Panc1 (cell line): ENCODE data around the gene SLAIN2. TPM values are rescaled to one million over a fixed set of nuclear protein-coding genes. Genes with fewer than 3 reads are reported as not detected.

Experiments
- ATAC-seq: fragments of 200-7000 bp; cut with Tn5 transposase; 2 replicates; pipeline ENCODE4 v1.9.1; 2020; ENCODE audit warnings: mild to moderate bottlenecking, moderate library complexity
- BruUV-seq: library from RNA; stranded (reverse); fragments of 400-500 nt; replicated peaks from 2 replicates; lab custom pipeline; 2021; lab: Mats Ljungman, UMichigan
- CTCF ChIA-PET: fragments of 300-600 bp; sonication (Branson Sonifier 250); formaldehyde crosslinking; loops from one replicate; lab custom pipeline; 2022; ENCODE audit warnings: antibody characterized with exemption; lab: Charles Lee
- POLR2A ChIA-PET: fragments of 300-600 bp; sonication (Branson Sonifier 250); formaldehyde crosslinking; loops from one replicate; lab custom pipeline; 2022; ENCODE audit warnings: antibody characterized with exemption; lab: Charles Lee
- DNase-seq: peaks from one replicate; pipeline ENCODE4 v3.0.0-alpha.2; 2010; ENCODE audit warnings: low read depth, low spot score
- H3K27ac ChIP-seq: 2 replicates; pipeline ENCODE4 v1.5.1; 2011; ENCODE audit warnings: mild to moderate bottlenecking, low read length, inconsistent platforms
- H3K27me3 ChIP-seq: fragments of 200-500 bp; sonication (Bioruptor generic); 2 replicates; pipeline ENCODE4 v1.6.0; 2014; ENCODE audit warnings: low read length, inconsistent platforms; ENCODE audit not compliant: control insufficient read depth, insufficient read depth
- H3K36me3 ChIP-seq: fragments of 200-500 bp; sonication (Bioruptor generic); 2 replicates; pipeline ENCODE4 v1.5.1; 2014; ENCODE audit warnings: inconsistent platforms, mild to moderate bottlenecking, low read length, moderate library complexity; ENCODE audit not compliant: control insufficient read depth, insufficient read depth
- H3K4me1 ChIP-seq: 2 replicates; pipeline ENCODE4 v1.5.1; 2011; ENCODE audit warnings: inconsistent platforms, mild to moderate bottlenecking, low read length, moderate library complexity; ENCODE audit not compliant: control insufficient read depth, insufficient read depth
- H3K4me3 ChIP-seq, 2 experiments: 2 replicates each; pipeline ENCODE4 v1.5.1; 2011 to 2012; ENCODE audit warnings: low read depth in 2 of 2, low read length in 2 of 2, mild to moderate bottlenecking in 2 of 2, inconsistent platforms in 1 of 2, moderate library complexity in 1 of 2
- H3K9me3 ChIP-seq: fragments of 200-500 bp; sonication (Bioruptor generic); 2 replicates; pipeline ENCODE4 v1.5.1; 2014; ENCODE audit warnings: low read depth, mild to moderate bottlenecking, inconsistent platforms, low read length, moderate library complexity; ENCODE audit not compliant: control insufficient read depth, insufficient read depth
- CTCF ChIP-seq: fragments of 450-650 bp; IDR thresholded peaks from 2 replicates; pipeline ENCODE4 v1.5.1; 2017; ENCODE audit warnings: mild to moderate bottlenecking
- POLR2AphosphoS5 ChIP-seq: IDR thresholded peaks from 2 replicates; pipeline ENCODE4 v1.6.1; 2012; ENCODE audit warnings: mild to moderate bottlenecking, low read depth, low read length, moderate library complexity
- REST ChIP-seq, 2 experiments: IDR thresholded peaks; 2 replicates each; pipeline ENCODE4 v1.6.1; 2011 to 2012; ENCODE audit warnings: low read depth in 2 of 2, control low read depth in 1 of 2, low read length in 1 of 2, mild to moderate bottlenecking in 1 of 2, moderate library complexity in 1 of 2; ENCODE audit not compliant: insufficient read depth in 1 of 2
- SIN3A ChIP-seq: IDR thresholded peaks from 2 replicates; pipeline ENCODE4 v1.6.1; 2012; ENCODE audit warnings: low read depth, mild to moderate bottlenecking, low read length, moderate library complexity, borderline replicate concordance; ENCODE audit not compliant: insufficient read depth
- TCF7L2 ChIP-seq: IDR thresholded peaks from 2 replicates; pipeline ENCODE4 v1.6.1; 2011; ENCODE audit warnings: mild to moderate bottlenecking, low read depth, low read length, inconsistent platforms
- in situ Hi-C: cut with HindIII; loops from 2 replicates; pipeline ENCODE4 v1.10.0; 2016; ENCODE audit warnings: low sequenced_read_pairs, low pct_unique_long_range_greater_than_20kb
- intact Hi-C: fragments of 100-400 bp; cut with micrococcal nuclease; formaldehyde crosslinking; loops from one replicate; pipeline ENCODE4 v1.10.0; 2022; ENCODE audit not compliant: unreplicated experiment
- total RNA-seq: library from RNA; stranded (reverse); gene quantifications from one replicate; pipeline ENCODE4 v1.2.1, GENCODE V29; 2021; ENCODE audit not compliant: unreplicated experiment

SLAIN2 gene
- total RNA-seq, 1 experiment from 2014 or later, result 53.2 TPM

- DNase-seq, result no peak
- no peaks in the 10 kb centered on the region for H3K36me3 ChIP-seq
- intact Hi-C loops, result no loop called here
- no peak for TF ChIP-seq TCF7L2
- TF ChIP-seq REST (IDR thresholded peaks at IDR 0.05; ENCODE audit: insufficient read depth in 1 of 2, low read depth in 2 of 2, low read length in 1 of 2), result no peak
- no peak for TF ChIP-seq SIN3A
- TF ChIP-seq POLR2AphosphoS5, result no peak
- no peak for TF ChIP-seq CTCF
- ATAC-seq, result no peak
- in situ Hi-C loops, result no loop called here
- no peaks in the 10 kb centered on the region for H3K9me3 ChIP-seq
- H3K4me3 ChIP-seq, result no peak overlapping the region
- no peaks in the 10 kb centered on the region for H3K4me1 ChIP-seq
- H3K27me3 ChIP-seq, result no peaks in the 10 kb centered on the region
- POLR2A ChIA-PET, result no interaction called here
- CTCF ChIA-PET, result no interaction called here
- H3K27ac ChIP-seq, result no peak overlapping the region
- no TSS peak for BruUV-seq
These were observed 67.9 kb downstream of the SLAIN2 start for GRCh38 chr4:48409203-48409602.

GRCh38 chr4:48410812-48411211, 69.5 kb downstream of the SLAIN2 start:
- ATAC-seq, result no peak
- no peak for TF ChIP-seq POLR2AphosphoS5
- no peaks in the 10 kb centered on the region for H3K27me3 ChIP-seq
- in situ Hi-C loops, result no loop called here
- POLR2A ChIA-PET, result no interaction called here
- intact Hi-C loops, result no loop called here
- no peak overlapping the region for H3K4me3 ChIP-seq
- H3K27ac ChIP-seq, result no peak overlapping the region
- CTCF ChIA-PET, result no interaction called here
- no peaks in the 10 kb centered on the region for H3K9me3 ChIP-seq
- H3K4me1 ChIP-seq, result no peaks in the 10 kb centered on the region
- no peaks in the 10 kb centered on the region for H3K36me3 ChIP-seq
- BruUV-seq, result no TSS peak
- DNase-seq, result no peak

GRCh38 chr4:48420144-48420543, 78.8 kb downstream of the SLAIN2 start:
- no TSS peak for BruUV-seq
- POLR2A ChIA-PET, result no interaction called here
- no peaks in the 10 kb centered on the region for H3K4me1 ChIP-seq
- H3K4me3 ChIP-seq, result no peak overlapping the region
- peaks cover 6% of the 10 kb centered on the region for H3K36me3 ChIP-seq
- CTCF ChIA-PET, result no interaction called here
- intact Hi-C loops (no loop called here), in situ Hi-C loops (no loop called here)
- no peaks in the 10 kb centered on the region for H3K27me3 ChIP-seq
- DNase-seq, result no peak
- TF ChIP-seq REST (IDR thresholded peaks at IDR 0.05; ENCODE audit: insufficient read depth in 1 of 2, low read depth in 2 of 2, low read length in 1 of 2) (no peak), SIN3A (no peak), CTCF (no peak), POLR2AphosphoS5 (no peak), TCF7L2 (no peak)
- H3K9me3 ChIP-seq, result no peaks in the 10 kb centered on the region
- no peak for ATAC-seq
- H3K27ac ChIP-seq, result no peak overlapping the region
